Neural cell (in vitro differentiated cells): ENCODE results near the gene CDKL5. TPM values are rescaled to one million over a fixed set of nuclear protein-coding genes. Genes with fewer than 3 reads are reported as not detected.

Experiments
- H2AFZ ChIP-seq: fragments of 200-600, 300-800 bp; sonication (generic), shearing (Covaris generic); 2 replicates; pipeline ENCODE4 v1.6.0; 2014; ENCODE audit warnings: low read depth, mild to moderate bottlenecking, antibody characterized with exemption, low read length, moderate library complexity
- H3F3A ChIP-seq: fragments of 200-600 bp; shearing (Covaris generic); 2 replicates; pipeline ENCODE4 v1.6.1; 2016; ENCODE audit warnings: mild to moderate bottlenecking, moderate library complexity, mixed read lengths, antibody characterized with exemption, low read length; ENCODE audit not compliant: insufficient read depth, poor library complexity, severe bottlenecking
- H3K27ac ChIP-seq: fragments of 200-600, 300-800 bp; sonication (generic), shearing (Covaris generic); 2 replicates; pipeline ENCODE4 v1.5.1; 2014; ENCODE audit warnings: mild to moderate bottlenecking, low read length, moderate library complexity
- H3K27me3 ChIP-seq: fragments of 300-800, 200-600 bp; sonication (generic), shearing (Covaris generic); 2 replicates; pipeline ENCODE4 v1.6.0; 2014; ENCODE audit warnings: mild to moderate bottlenecking, low read depth, low read length, moderate library complexity; ENCODE audit not compliant: insufficient read depth
- H3K36me3 ChIP-seq: fragments of 300-800, 200-600 bp; sonication (generic), shearing (Covaris generic); 2 replicates; pipeline ENCODE4 v1.5.1; 2014; ENCODE audit warnings: mild to moderate bottlenecking, antibody characterized with exemption, low read length, moderate library complexity; ENCODE audit not compliant: insufficient read depth
- H3K4me2 ChIP-seq: fragments of 300-800, 200-600 bp; sonication (generic), shearing (Covaris generic); 2 replicates; pipeline ENCODE4 v1.6.0; 2014; ENCODE audit warnings: mild to moderate bottlenecking, low read length
- H3K4me3 ChIP-seq: fragments of 300-800, 200-600 bp; sonication (generic), shearing (Covaris generic); 2 replicates; pipeline ENCODE4 v1.5.1; 2014; ENCODE audit warnings: mild to moderate bottlenecking, low read length, moderate library complexity
- H3K79me2 ChIP-seq: fragments of 200-600 bp; shearing (Covaris generic); replicated peaks from 2 replicates; pipeline ENCODE4 v1.6.0; 2014; ENCODE audit warnings: mild to moderate bottlenecking, low read length, moderate library complexity; ENCODE audit not compliant: insufficient read depth
- H3K9ac ChIP-seq: fragments of 300-800, 200-600 bp; sonication (generic), shearing (Covaris generic); 2 replicates; pipeline ENCODE4 v1.6.1; 2016; ENCODE audit warnings: mild to moderate bottlenecking, low read length, mixed read lengths
- H3K9me2 ChIP-seq: fragments of 200-600 bp; shearing (Covaris generic); 2 replicates; pipeline ENCODE4 v1.6.1; 2016; ENCODE audit warnings: mild to moderate bottlenecking, low read length, mixed read lengths; ENCODE audit not compliant: insufficient read depth
- H3K9me3 ChIP-seq: fragments of 200-600, 300-800 bp; sonication (generic), shearing (Covaris generic); 2 replicates; pipeline ENCODE4 v1.6.1; 2016; ENCODE audit warnings: mild to moderate bottlenecking, mixed run types, low read length, moderate library complexity, mixed read lengths
- H4K20me1 ChIP-seq: fragments of 200-600 bp; shearing (Covaris generic); 2 replicates; pipeline ENCODE4 v1.6.1; 2016; ENCODE audit warnings: mild to moderate bottlenecking, mixed run types; ENCODE audit not compliant: insufficient read depth
- EP300 ChIP-seq: fragments of 450-650 bp; conservative IDR thresholded peaks from 2 replicates; pipeline ENCODE4 v1.6.1; 2014; ENCODE audit warnings: antibody characterized with exemption, mild to moderate bottlenecking, moderate library complexity; ENCODE audit not compliant: poor library complexity, severe bottlenecking
- EZH2 ChIP-seq: fragments of 200-600, 300-800 bp; shearing (Covaris generic), sonication (generic); IDR thresholded peaks from 2 replicates; pipeline ENCODE4 v1.6.1; 2014; ENCODE audit warnings: antibody characterized with exemption, low read length, borderline replicate concordance, mild to moderate bottlenecking; ENCODE audit not compliant: insufficient read depth, poor library complexity, severe bottlenecking
- MXI1 ChIP-seq: fragments of 450-650 bp; conservative IDR thresholded peaks from 2 replicates; pipeline ENCODE4 v1.6.1; 2014; ENCODE audit warnings: antibody characterized with exemption, mild to moderate bottlenecking; ENCODE audit not compliant: poor library complexity, severe bottlenecking
- POLR2AphosphoS5 ChIP-seq: IDR thresholded peaks from 2 replicates; pipeline ENCODE4 v1.6.1; 2012
- RAD21 ChIP-seq: fragments of 450-650 bp; conservative IDR thresholded peaks from 2 replicates; pipeline ENCODE4 v1.6.1; 2014; ENCODE audit warnings: antibody characterized with exemption, mild to moderate bottlenecking, moderate library complexity
- SMC3 ChIP-seq: fragments of 450-650 bp; conservative IDR thresholded peaks from 2 replicates; pipeline ENCODE4 v1.6.1; 2014; ENCODE audit warnings: antibody characterized with exemption, mild to moderate bottlenecking, moderate library complexity; ENCODE audit not compliant: poor library complexity
- TAF1 ChIP-seq: IDR thresholded peaks from 2 replicates; pipeline ENCODE4 v1.6.1; 2012; ENCODE audit warnings: low read depth
- polyA plus RNA-seq: library from polyadenylated mRNA; depleted of rRNA; stranded (reverse); fragments of >200 nt; gene quantifications from 2 replicates; pipeline ENCODE4 v1.2.3, GENCODE V29; 2014
- TF ChIP-seq, protein P1 (sequence below): fragments of 450-650 bp; IDR thresholded peaks from 2 replicates; pipeline ENCODE4 v1.5.1; 2014; ENCODE audit warnings: antibody characterized with exemption, mild to moderate bottlenecking, moderate library complexity; ENCODE audit not compliant: poor library complexity, severe bottlenecking
- TF ChIP-seq, protein P2 (sequence below): IDR thresholded peaks from 2 replicates; pipeline ENCODE4 v1.6.1; 2012; ENCODE audit warnings: borderline replicate concordance

The CDKL5 gene
- polyA plus RNA-seq, 1 donor from 2014 or later = 5.3 TPM

DNA sequence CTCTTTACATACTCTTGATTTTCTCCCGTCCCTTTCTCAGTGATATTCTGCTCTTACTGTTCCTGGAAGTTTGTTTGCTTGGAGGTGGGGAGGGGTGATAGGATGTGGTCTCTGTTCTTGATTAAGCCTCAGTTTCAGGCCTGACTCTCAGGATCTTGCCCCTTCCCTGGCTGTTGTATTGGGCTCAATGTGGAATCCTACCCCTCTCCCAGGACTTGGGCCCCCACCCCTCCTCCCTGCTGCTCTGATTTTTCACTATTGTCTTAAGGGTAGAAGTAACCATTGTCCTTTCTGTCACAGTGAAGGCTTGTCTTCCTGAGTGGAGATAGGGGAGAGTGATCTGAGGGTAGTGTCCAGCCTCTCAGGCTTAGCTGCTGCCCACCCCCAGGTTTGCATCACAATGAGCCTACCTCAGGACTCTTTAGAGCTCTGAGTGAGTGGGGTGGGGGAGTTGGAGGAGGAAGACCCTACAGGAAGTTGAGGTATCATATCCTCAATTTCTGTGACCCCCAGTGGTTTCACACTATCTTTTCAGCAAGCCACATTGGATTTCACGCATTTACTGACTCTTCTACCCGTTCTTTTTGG, 16.5 kb downstream of the CDKL5 start:
- Histone ChIP-seq H3F3A (no peaks in the 10 kb centered on the region), H3K79me2 (no peaks in the 10 kb centered on the region), H3K27me3 (no peaks in the 10 kb centered on the region), H2AFZ (no peak overlapping the region), H3K36me3 (no peaks in the 10 kb centered on the region), H3K4me3 (no peak overlapping the region), H3K9ac (no peak overlapping the region), H3K4me2 (no peak overlapping the region), H3K9me2 (no peaks in the 10 kb centered on the region), H3K9me3 (no peaks in the 10 kb centered on the region), H4K20me1 (no peaks in the 10 kb centered on the region), H3K27ac (no peak overlapping the region)
- TF ChIP-seq POLR2AphosphoS5 (no peak), SMC3 (no peak), EZH2 (no peak), MXI1 (no peak), EP300 (no peak), TAF1 (no peak), RAD21 (no peak)
- TF ChIP-seq, protein P1, sequence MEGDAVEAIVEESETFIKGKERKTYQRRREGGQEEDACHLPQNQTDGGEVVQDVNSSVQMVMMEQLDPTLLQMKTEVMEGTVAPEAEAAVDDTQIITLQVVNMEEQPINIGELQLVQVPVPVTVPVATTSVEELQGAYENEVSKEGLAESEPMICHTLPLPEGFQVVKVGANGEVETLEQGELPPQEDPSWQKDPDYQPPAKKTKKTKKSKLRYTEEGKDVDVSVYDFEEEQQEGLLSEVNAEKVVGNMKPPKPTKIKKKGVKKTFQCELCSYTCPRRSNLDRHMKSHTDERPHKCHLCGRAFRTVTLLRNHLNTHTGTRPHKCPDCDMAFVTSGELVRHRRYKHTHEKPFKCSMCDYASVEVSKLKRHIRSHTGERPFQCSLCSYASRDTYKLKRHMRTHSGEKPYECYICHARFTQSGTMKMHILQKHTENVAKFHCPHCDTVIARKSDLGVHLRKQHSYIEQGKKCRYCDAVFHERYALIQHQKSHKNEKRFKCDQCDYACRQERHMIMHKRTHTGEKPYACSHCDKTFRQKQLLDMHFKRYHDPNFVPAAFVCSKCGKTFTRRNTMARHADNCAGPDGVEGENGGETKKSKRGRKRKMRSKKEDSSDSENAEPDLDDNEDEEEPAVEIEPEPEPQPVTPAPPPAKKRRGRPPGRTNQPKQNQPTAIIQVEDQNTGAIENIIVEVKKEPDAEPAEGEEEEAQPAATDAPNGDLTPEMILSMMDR = no peak
- TF ChIP-seq, protein P2, sequence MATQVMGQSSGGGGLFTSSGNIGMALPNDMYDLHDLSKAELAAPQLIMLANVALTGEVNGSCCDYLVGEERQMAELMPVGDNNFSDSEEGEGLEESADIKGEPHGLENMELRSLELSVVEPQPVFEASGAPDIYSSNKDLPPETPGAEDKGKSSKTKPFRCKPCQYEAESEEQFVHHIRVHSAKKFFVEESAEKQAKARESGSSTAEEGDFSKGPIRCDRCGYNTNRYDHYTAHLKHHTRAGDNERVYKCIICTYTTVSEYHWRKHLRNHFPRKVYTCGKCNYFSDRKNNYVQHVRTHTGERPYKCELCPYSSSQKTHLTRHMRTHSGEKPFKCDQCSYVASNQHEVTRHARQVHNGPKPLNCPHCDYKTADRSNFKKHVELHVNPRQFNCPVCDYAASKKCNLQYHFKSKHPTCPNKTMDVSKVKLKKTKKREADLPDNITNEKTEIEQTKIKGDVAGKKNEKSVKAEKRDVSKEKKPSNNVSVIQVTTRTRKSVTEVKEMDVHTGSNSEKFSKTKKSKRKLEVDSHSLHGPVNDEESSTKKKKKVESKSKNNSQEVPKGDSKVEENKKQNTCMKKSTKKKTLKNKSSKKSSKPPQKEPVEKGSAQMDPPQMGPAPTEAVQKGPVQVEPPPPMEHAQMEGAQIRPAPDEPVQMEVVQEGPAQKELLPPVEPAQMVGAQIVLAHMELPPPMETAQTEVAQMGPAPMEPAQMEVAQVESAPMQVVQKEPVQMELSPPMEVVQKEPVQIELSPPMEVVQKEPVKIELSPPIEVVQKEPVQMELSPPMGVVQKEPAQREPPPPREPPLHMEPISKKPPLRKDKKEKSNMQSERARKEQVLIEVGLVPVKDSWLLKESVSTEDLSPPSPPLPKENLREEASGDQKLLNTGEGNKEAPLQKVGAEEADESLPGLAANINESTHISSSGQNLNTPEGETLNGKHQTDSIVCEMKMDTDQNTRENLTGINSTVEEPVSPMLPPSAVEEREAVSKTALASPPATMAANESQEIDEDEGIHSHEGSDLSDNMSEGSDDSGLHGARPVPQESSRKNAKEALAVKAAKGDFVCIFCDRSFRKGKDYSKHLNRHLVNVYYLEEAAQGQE = no peak

DNA sequence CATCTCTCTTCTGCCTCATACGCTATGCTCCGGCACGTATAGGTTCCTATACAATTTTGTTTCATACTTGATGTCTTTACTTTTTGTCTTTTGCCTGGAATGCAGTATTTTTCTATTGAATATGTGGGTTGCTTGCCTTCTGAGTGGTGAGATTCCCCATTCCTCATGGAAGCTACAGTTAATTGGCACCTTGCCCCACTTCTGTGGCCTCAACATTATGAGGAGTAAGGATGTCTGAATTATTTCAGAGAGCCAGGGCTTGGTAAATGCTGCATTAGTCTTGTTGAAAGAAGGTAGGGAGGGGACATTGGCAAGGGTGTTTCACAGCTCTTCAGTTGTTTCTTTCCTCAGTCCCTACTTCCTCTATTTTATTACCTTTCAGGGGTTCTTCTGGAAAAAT, 23.0 kb downstream of the CDKL5 start:
- Histone ChIP-seq H3K4me3 (no peak overlapping the region), H3K36me3 (no peaks in the 10 kb centered on the region), H3K79me2 (no peaks in the 10 kb centered on the region), H3K27ac (no peak overlapping the region), H3K27me3 (no peaks in the 10 kb centered on the region), H3K4me2 (no peak overlapping the region), H3K9ac (no peak overlapping the region), H3K9me3 (no peaks in the 10 kb centered on the region), H2AFZ (no peak overlapping the region), H4K20me1 (no peaks in the 10 kb centered on the region), H3F3A (no peaks in the 10 kb centered on the region), H3K9me2 (no peaks in the 10 kb centered on the region)
- TF ChIP-seq EP300 = no peak
- TF ChIP-seq, protein P2 = no peak
- no peak for TF ChIP-seq TAF1
- TF ChIP-seq MXI1 = no peak
- TF ChIP-seq, protein P1 = no peak
- TF ChIP-seq EZH2 = no peak
- no peak for TF ChIP-seq RAD21
- TF ChIP-seq SMC3 = no peak
- no peak for TF ChIP-seq POLR2AphosphoS5
